LNCAP (cell line): ENCODE measurements around the gene MEGF11.

ENCODE experiments used
- CTCF ChIP-seq: fragments of 450-650 bp; IDR thresholded peaks from 2 replicates; pipeline ENCODE4 v1.5.1; 2017; ENCODE audit warnings: mild to moderate bottlenecking

The MEGF11 gene

GRCh38 chr15:66162286-66162685 is 91.3 kb downstream of the MEGF11 start:
- no peak for TF ChIP-seq CTCF

- TF ChIP-seq CTCF = no peak
Observed at GRCh38 chr15:66161575-66162118, 91.9 kb downstream of the MEGF11 start.

GRCh38 chr15:66161108-66161507 is 92.4 kb downstream of the MEGF11 start:
- no peak for TF ChIP-seq CTCF

GRCh38 chr15:66157507-66157906 is 96.0 kb downstream of the MEGF11 start:
- no peak for TF ChIP-seq CTCF

- TF ChIP-seq CTCF = no peak
Observed at GRCh38 chr15:66156310-66156975, 97.1 kb downstream of the MEGF11 start.

- no peak for TF ChIP-seq CTCF
Observed at GRCh38 chr15:66155065-66155464, 98.5 kb downstream of the MEGF11 start.

- no peak for TF ChIP-seq CTCF
Observed at GRCh38 chr15:66154581-66154980, 99.0 kb downstream of the MEGF11 start.
